H9 (cell line): ENCODE results near the gene RUNDC3A. TPM values are rescaled to one million over a fixed set of nuclear protein-coding genes. Genes with fewer than 3 reads are reported as not detected.

Experiments
- DNase-seq: peaks from one replicate; pipeline ENCODE4 v3.0.0-alpha.2; 2017
- H2AFZ ChIP-seq: one replicate; pipeline ENCODE4 v1.6.1; 2013; ENCODE audit warnings: mild to moderate bottlenecking, low read length, control low read depth, moderate library complexity
- H2AK5ac ChIP-seq: 2 replicates; pipeline ENCODE4 v1.6.1; 2013; ENCODE audit warnings: low read length, control low read depth, mixed read lengths; ENCODE audit not compliant: insufficient read length
- H2BK120ac ChIP-seq: one replicate; pipeline ENCODE4 v1.6.1; 2013; ENCODE audit warnings: low read depth, mild to moderate bottlenecking, low read length, control low read depth, inconsistent platforms; ENCODE audit not compliant: poor library complexity, severe bottlenecking
- H2BK12ac ChIP-seq: 2 replicates; pipeline ENCODE4 v1.6.1; 2013; ENCODE audit warnings: low read length, control low read depth, mixed read lengths, low read depth; ENCODE audit not compliant: insufficient read length
- H2BK15ac ChIP-seq: 2 replicates; pipeline ENCODE4 v1.6.1; 2013; ENCODE audit warnings: low read depth, low read length, control low read depth
- H2BK20ac ChIP-seq: one replicate; pipeline ENCODE4 v1.6.1; 2013; ENCODE audit warnings: low read depth, mild to moderate bottlenecking, low read length, control low read depth, inconsistent platforms; ENCODE audit not compliant: poor library complexity, severe bottlenecking
- H2BK5ac ChIP-seq: 2 replicates; pipeline ENCODE4 v1.6.1; 2013; ENCODE audit warnings: low read length, control low read depth, mixed read lengths; ENCODE audit not compliant: insufficient read length
- H3K14ac ChIP-seq: 2 replicates; pipeline ENCODE4 v1.6.1; 2013; ENCODE audit warnings: low read length, control low read depth; ENCODE audit not compliant: insufficient read depth
- H3K18ac ChIP-seq: 2 replicates; pipeline ENCODE4 v1.6.1; 2013; ENCODE audit warnings: low read depth, mild to moderate bottlenecking, mixed read lengths, low read length, control low read depth; ENCODE audit not compliant: insufficient read length
- H3K23ac ChIP-seq: 2 replicates; pipeline ENCODE4 v1.6.1; 2013; ENCODE audit warnings: low read length, control low read depth, mixed read lengths, low read depth; ENCODE audit not compliant: insufficient read length
- H3K23me2 ChIP-seq: 2 replicates; pipeline ENCODE4 v1.6.1; 2013; ENCODE audit warnings: low read depth, mild to moderate bottlenecking, mixed read lengths, low read length, control low read depth; ENCODE audit not compliant: insufficient read length, poor library complexity, severe bottlenecking
- H3K27ac ChIP-seq: 2 replicates; pipeline ENCODE4 v1.5.1; 2013; ENCODE audit warnings: low read length, control low read depth, mixed read lengths, low read depth; ENCODE audit not compliant: insufficient read length
- H3K27me3 ChIP-seq: 2 replicates; pipeline ENCODE4 v1.6.1; 2013; ENCODE audit warnings: low read length, control low read depth, inconsistent platforms; ENCODE audit not compliant: insufficient read depth
- H3K4ac ChIP-seq: 2 replicates; pipeline ENCODE4 v1.6.1; 2013; ENCODE audit warnings: low read depth, mild to moderate bottlenecking, control low read depth, inconsistent platforms, low read length, moderate library complexity
- H3K4me1 ChIP-seq: 2 replicates; pipeline ENCODE4 v1.6.1; 2013; ENCODE audit warnings: low read length, control low read depth, inconsistent platforms; ENCODE audit not compliant: insufficient read depth
- H3K4me2 ChIP-seq: 2 replicates; pipeline ENCODE4 v1.6.1; 2013; ENCODE audit warnings: low read length, control low read depth, mixed read lengths; ENCODE audit not compliant: insufficient read length, insufficient read depth
- H3K56ac ChIP-seq: 2 replicates; pipeline ENCODE4 v1.6.1; 2013; ENCODE audit warnings: low read depth, mild to moderate bottlenecking, mixed read lengths, low read length, control low read depth; ENCODE audit not compliant: insufficient read length
- H3K79me1 ChIP-seq: 2 replicates; pipeline ENCODE4 v1.6.1; 2013; ENCODE audit warnings: low read depth, mild to moderate bottlenecking, moderate library complexity, low read length, control low read depth, inconsistent platforms; ENCODE audit not compliant: insufficient read depth, poor library complexity, severe bottlenecking
- H3K79me2 ChIP-seq: 2 replicates; pipeline ENCODE4 v1.6.1; 2013; ENCODE audit warnings: low read length, control low read depth, inconsistent platforms; ENCODE audit not compliant: insufficient read depth
- H3K9ac ChIP-seq: 2 replicates; pipeline ENCODE4 v1.6.1; 2013; ENCODE audit warnings: low read length, control low read depth, mixed read lengths; ENCODE audit not compliant: insufficient read length; ENCODE audit errors: extremely low read depth
- H3K9me3 ChIP-seq: one replicate; pipeline ENCODE4 v1.6.1; 2013; ENCODE audit warnings: low read depth, low read length, inconsistent platforms; ENCODE audit not compliant: control insufficient read depth
- H3T11ph ChIP-seq: one replicate; pipeline ENCODE4 v1.6.1; 2013; ENCODE audit warnings: mild to moderate bottlenecking, low read length, control low read depth, inconsistent platforms
- H4K20me1 ChIP-seq: one replicate; pipeline ENCODE4 v1.6.1; 2013; ENCODE audit not compliant: control insufficient read depth, insufficient read length, insufficient read depth
- H4K5ac ChIP-seq: 2 replicates; pipeline ENCODE4 v1.6.1; 2013; ENCODE audit warnings: low read depth, mild to moderate bottlenecking, mixed read lengths, low read length, control low read depth; ENCODE audit not compliant: insufficient read length
- H4K8ac ChIP-seq: replicated peaks from 2 replicates; pipeline ENCODE4 v1.6.1; 2013; ENCODE audit warnings: low read length, control low read depth, mixed read lengths, low read depth; ENCODE audit not compliant: insufficient read length
- H4K91ac ChIP-seq: 2 replicates; pipeline ENCODE4 v1.6.1; 2013; ENCODE audit warnings: low read depth, mild to moderate bottlenecking, moderate library complexity, mixed read lengths, low read length, control low read depth; ENCODE audit not compliant: insufficient read length
- H3K27ac Mint-ChIP-seq, 3 experiments: 2 replicates in 2 of 3; 3 replicates in 1 of 3; pipeline ENCODE4 v1.8.0; 2020 to 2021; ENCODE audit warnings: mixed read lengths in 3 of 3, mild to moderate bottlenecking in 1 of 3, moderate library complexity in 1 of 3
- H3K27me3 Mint-ChIP-seq: 2 replicates; pipeline ENCODE4 v1.8.0; 2021; ENCODE audit warnings: low read depth, mild to moderate bottlenecking, moderate library complexity, mixed read lengths
- H3K36me3 Mint-ChIP-seq, 3 experiments: 2 replicates in 2 of 3; 3 replicates in 1 of 3; pipeline ENCODE4 v1.8.0; 2020 to 2021; ENCODE audit warnings: low read depth in 3 of 3, mixed read lengths in 3 of 3; ENCODE audit not compliant: insufficient read depth in 1 of 3
- H3K4me1 Mint-ChIP-seq, 2 experiments: 2 replicates each; pipeline ENCODE4 v1.8.0; 2020; ENCODE audit warnings: mixed read lengths in 2 of 2
- H3K4me3 Mint-ChIP-seq, 2 experiments: 2 replicates in 1 of 2; 3 replicates in 1 of 2; pipeline ENCODE4 v1.8.0; 2020 to 2021; ENCODE audit warnings: mild to moderate bottlenecking in 2 of 2, mixed read lengths in 2 of 2, moderate library complexity in 1 of 2
- H3K9me3 Mint-ChIP-seq, 2 experiments: 2 replicates in 1 of 2; 3 replicates in 1 of 2; pipeline ENCODE4 v1.8.0; 2020; ENCODE audit warnings: mild to moderate bottlenecking in 2 of 2, mixed read lengths in 2 of 2, moderate library complexity in 1 of 2
- WGBS: extraction: QIAGEN DNeasy Blood & Tissue Kit; methylation state at CpG from one replicate; pipeline ENCODE4 v1.1.7; 2013; ENCODE audit warnings: missing lambda C conversion rate, low lambda C conversion rate, mixed read lengths; ENCODE audit not compliant: insufficient read length; ENCODE audit errors: extremely low coverage; 5-methylcytosine and 5-hydroxymethylcytosine counted together
- total RNA-seq: library from RNA; stranded (reverse); gene quantifications from 2 replicates; pipeline ENCODE4 v1.2.1, GENCODE V29; 2021
- TF ChIP-seq, protein P1 (sequence below): fragments of 200-600 bp; sonication (generic); conservative IDR thresholded peaks from 3 replicates; pipeline ENCODE4 v1.8.0; 2021; ENCODE audit warnings: antibody characterized with exemption, mild to moderate bottlenecking

Gene RUNDC3A
- total RNA-seq, 1 experiment from 2014 or later: 3.8 TPM

- Histone ChIP-seq H3K14ac (no peak overlapping the region), H3K79me2 (no peaks in the 10 kb centered on the region), H3T11ph (no peak overlapping the region), H2AFZ (no peak overlapping the region), H4K5ac (no peak overlapping the region), H3K23me2 (peaks cover 3% of the 10 kb centered on the region), H2BK5ac (no peak overlapping the region), H3K23ac (no peak overlapping the region), H3K4me1 (no peaks in the 10 kb centered on the region), H3K9me3 (no peaks in the 10 kb centered on the region), H4K20me1 (no peaks in the 10 kb centered on the region), H3K4ac (no peak overlapping the region), H3K79me1 (no peaks in the 10 kb centered on the region), H3K18ac (no peak overlapping the region), H3K27ac (no peak overlapping the region), H2AK5ac (no peak overlapping the region), H3K9ac (no peak overlapping the region), H4K91ac (no peak overlapping the region), H2BK12ac (no peak overlapping the region), H2BK20ac (no peak overlapping the region), H2BK120ac (no peak overlapping the region), H3K56ac (no peak overlapping the region), H3K4me2 (peak overlapping the region; percentile 45), H2BK15ac (no peak overlapping the region), H3K27me3 (no peaks in the 10 kb centered on the region), H4K8ac (no peak overlapping the region)
- H3K4me3 Mint-ChIP-seq: peak overlapping the region; percentile 52 to 77
- no peak overlapping the region for H3K27ac Mint-ChIP-seq
- peaks cover 3 to 17% (median 6%) of the 10 kb centered on the region in 3 experiments; a peak in 6 of 7 replicates for H3K36me3 Mint-ChIP-seq
- H3K4me1 Mint-ChIP-seq: peaks cover 0 to 8% of the 10 kb centered on the region in 2 experiments; a peak in 2 of 4 replicates
- TF ChIP-seq, protein P1, sequence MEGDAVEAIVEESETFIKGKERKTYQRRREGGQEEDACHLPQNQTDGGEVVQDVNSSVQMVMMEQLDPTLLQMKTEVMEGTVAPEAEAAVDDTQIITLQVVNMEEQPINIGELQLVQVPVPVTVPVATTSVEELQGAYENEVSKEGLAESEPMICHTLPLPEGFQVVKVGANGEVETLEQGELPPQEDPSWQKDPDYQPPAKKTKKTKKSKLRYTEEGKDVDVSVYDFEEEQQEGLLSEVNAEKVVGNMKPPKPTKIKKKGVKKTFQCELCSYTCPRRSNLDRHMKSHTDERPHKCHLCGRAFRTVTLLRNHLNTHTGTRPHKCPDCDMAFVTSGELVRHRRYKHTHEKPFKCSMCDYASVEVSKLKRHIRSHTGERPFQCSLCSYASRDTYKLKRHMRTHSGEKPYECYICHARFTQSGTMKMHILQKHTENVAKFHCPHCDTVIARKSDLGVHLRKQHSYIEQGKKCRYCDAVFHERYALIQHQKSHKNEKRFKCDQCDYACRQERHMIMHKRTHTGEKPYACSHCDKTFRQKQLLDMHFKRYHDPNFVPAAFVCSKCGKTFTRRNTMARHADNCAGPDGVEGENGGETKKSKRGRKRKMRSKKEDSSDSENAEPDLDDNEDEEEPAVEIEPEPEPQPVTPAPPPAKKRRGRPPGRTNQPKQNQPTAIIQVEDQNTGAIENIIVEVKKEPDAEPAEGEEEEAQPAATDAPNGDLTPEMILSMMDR: no peak
- no peaks in the 10 kb centered on the region; a peak in 1 of 5 replicates for H3K9me3 Mint-ChIP-seq
- no CpG with 5 or more reads among the region's 22 CpGs for WGBS
- H3K27me3 Mint-ChIP-seq: peaks cover 5% of the 10 kb centered on the region; the same call in 1 of the 2 replicates
- peak; percentile 45 for DNase-seq
Measured at GRCh38 chr17:44352828-44353671, 44.6 kb downstream of the RUNDC3A start.
